VCaP (cell line): ENCODE results near the gene OBP2B.
"Not testable (repeated sequence)": the region's sequence is repeated elsewhere in the genome, so short reads cannot be mapped to it uniquely, and the experiment has no call there.

Source experiments
- H3K27ac ChIP-seq: fragments of 450-650 bp; 2 replicates; pipeline ENCODE4 v1.5.1; 2017
- TF ChIP-seq, protein P1 (sequence below): fragments of 450-650 bp; conservative IDR thresholded peaks from 2 replicates; pipeline ENCODE4 v1.5.1; 2017; ENCODE audit warnings: mild to moderate bottlenecking, moderate library complexity

Gene OBP2B

DNA sequence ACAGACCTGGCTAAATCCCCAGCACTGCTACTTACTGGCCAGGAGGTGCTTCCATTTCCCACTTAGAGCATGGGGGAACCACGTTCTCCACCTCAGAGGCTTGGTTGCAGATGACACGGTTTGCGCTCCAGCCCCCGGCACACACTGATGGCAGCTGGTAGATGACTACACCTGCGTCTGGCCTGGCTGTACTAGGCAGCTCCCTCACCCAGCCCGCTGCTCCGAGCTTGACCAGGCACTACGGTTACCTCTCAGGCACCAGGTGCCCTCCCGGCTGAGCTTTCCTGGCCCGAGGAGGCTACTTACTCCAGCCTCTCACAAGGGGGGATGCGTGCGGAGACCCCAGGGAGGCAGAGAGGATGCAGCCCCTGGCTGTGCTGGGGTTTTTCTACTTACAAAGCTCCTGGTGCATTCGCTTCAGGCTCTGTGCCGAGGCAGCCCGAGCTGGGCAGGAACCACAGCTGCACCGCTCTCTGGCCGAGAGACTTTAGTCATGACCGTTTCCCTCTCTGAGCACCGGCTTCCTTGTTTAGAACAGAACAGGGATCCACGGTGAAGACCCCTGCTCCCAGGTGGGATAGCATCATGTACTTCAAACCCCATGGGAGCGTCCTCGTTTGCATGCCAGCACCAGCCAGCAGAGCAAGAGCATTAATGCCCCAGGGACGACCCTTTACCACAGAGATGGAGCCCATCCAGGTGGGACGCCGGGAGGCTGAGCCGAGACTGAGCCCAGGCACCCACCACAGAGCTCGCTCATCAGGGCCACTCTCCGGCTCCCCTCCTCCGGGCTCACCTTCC lies 37.7 kb downstream of the OBP2B start:
- H3K27ac ChIP-seq: no peak overlapping the region
- TF ChIP-seq, protein P1, sequence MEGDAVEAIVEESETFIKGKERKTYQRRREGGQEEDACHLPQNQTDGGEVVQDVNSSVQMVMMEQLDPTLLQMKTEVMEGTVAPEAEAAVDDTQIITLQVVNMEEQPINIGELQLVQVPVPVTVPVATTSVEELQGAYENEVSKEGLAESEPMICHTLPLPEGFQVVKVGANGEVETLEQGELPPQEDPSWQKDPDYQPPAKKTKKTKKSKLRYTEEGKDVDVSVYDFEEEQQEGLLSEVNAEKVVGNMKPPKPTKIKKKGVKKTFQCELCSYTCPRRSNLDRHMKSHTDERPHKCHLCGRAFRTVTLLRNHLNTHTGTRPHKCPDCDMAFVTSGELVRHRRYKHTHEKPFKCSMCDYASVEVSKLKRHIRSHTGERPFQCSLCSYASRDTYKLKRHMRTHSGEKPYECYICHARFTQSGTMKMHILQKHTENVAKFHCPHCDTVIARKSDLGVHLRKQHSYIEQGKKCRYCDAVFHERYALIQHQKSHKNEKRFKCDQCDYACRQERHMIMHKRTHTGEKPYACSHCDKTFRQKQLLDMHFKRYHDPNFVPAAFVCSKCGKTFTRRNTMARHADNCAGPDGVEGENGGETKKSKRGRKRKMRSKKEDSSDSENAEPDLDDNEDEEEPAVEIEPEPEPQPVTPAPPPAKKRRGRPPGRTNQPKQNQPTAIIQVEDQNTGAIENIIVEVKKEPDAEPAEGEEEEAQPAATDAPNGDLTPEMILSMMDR: no peak

DNA sequence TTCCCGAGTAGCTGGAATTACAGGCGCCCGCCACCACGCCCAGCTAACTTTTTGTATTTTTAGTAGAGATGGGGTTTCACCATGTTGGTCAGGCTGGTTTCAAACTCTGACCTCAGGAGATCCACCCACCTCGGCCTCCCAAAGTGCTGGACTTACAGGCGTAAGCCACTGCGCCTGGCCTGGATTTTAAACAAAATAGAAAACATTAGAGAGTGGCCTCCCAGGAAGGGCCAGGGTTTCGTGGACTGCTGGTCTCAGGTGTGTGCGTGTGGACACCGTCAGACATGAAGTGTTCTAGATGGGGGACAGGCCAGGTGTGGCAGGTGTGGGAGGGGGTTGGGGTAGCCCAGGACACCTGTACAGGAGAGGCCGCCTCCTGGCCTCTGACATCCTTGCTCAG lies 38.3 kb downstream of the OBP2B start:
- TF ChIP-seq, protein P1: no peak
- H3K27ac ChIP-seq: no peak overlapping the region

DNA sequence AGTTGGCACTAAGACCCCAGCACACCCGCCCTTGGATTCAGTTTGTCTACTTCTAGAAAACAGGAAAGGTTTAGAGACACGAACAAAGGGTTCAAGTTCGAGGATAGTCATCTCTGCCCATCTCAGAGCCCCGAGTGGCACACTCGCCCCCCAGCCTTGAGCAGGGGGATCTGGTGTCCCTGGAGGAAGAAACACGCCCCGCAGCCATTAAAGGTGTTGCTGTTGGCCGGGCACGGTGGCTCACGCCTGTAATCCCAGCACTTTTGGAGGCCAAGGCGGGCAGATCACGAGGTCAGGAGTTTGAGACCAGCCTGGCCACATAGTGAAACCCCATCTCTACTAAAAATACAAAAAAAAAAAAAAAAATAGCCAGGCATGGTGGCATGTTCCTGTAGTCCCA lies 39.4 kb downstream of the OBP2B start:
- not testable (repeated sequence) for H3K27ac ChIP-seq

DNA sequence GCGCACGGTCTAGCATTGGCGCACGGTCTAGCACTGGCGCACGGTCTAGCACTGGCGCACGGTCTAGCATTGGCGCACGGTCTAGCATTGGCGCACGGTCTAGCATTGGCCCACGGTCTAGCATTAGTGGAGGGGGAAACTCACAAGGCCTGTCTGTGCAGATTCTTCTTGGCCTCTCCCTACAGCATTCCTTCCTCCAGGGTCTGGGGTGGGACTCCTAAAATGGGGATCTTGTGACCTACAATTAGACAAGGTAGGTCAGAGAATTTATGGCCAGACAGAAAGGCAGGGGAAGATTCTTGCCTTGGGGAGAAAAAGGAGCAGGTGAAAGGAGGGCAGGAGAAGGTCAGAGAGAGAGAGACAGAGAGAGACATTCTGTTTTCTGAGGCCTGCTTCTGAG lies 39.9 kb downstream of the OBP2B start:
- TF ChIP-seq, protein P1: no peak
- no peak overlapping the region for H3K27ac ChIP-seq

DNA sequence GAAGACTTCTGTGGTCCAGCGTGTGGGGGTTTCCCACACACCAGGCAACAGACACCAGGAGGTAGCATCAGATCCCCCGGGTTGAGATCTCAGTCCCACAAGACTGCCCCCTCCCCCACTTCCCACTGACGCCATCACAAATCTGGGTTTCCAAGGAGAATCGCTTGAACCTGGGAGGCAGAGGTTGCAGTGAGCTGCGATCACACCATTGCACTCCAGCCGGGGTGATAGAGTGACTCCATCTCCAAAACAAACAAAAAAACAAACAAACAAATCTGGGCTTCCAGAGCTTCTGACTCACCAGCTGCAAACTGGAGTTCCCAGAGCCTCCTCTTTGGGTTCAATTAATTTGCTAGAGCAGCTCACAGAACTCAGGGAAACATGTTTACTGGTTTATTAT lies 40.6 kb downstream of the OBP2B start:
- H3K27ac ChIP-seq: no peak overlapping the region
- TF ChIP-seq, protein P1: no peak

DNA sequence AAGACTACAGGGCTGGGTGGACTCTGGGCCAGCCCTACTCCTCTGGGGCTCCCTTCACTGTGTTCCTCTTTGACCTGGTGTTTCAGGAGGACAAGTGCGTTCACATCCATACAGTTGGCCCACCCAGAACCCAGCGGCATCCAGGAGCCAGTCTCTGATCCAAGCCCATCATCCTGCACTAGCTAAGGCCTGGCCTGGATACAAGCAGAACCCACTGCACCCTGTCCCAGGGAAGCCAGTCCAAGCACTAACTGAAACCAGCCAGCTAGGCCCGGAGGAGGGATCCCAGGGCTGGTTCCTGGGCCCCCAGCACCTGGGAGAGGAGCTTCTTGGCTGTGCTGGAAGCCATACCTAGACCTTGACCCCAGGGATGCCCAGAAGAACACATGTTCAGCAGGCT lies 41.3 kb downstream of the OBP2B start:
- TF ChIP-seq, protein P1: no peak
- H3K27ac ChIP-seq: no peak overlapping the region

DNA sequence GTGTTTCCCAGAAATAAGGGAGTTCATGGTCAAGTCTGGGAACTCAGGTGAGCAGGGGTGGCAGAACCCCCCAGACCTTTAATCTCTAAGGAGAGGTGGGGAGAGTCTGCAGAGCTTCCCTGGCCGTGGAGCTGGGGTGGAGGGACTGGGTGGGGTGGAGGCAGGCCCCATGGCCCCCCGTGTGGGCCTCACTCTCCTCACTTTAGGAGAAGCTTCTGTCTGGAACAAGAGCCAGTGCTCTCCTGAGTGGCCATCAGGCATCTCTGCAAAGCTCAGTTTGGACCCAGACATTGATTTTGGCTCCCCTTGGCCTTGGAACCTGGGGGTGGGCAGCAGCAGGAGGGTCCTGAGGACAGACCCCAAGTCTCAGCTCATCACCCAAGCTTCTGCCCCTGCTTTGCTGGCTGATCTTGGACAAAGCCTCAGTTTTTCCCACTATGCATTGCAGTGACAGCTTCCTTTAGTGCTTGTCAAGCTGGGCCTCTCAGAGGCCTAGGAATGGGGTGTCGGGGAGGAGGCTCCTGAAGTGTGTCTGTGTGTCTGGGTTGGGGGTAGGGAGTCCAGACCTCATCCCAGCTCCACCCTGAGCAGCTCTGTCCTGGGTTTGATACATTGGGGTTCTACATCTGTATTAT lies 41.8 kb downstream of the OBP2B start:
- TF ChIP-seq, protein P1: no peak
- H3K27ac ChIP-seq: no peak overlapping the region

DNA sequence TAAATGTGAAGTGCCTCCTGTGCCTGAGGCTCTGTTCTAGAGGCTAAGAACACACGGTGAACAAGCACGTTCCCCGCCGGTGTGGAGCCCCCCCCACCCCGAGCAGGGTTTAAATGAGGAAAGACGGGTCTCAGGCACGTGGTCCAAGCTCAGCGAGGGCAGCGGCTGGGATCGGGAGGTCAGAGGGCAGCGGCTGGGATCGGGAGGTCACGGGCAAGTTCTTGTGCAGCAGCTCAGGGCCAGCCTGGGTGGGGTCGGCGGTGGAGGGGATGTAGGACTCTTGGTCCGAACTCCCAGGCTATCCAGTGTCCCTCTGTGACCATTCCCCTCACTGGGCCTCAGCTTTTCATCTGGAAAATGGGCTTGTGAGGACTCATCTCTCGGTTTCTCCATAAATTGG lies 42.7 kb downstream of the OBP2B start:
- TF ChIP-seq, protein P1: no peak
- no peak overlapping the region for H3K27ac ChIP-seq
